HG03060 (cell line): ENCODE data around the gene GRIN2A.

Source experiments
- ATAC-seq: cut with Tn5 transposase; IDR thresholded peaks from one replicate; pipeline ENCODE4 v1.9.1; 2021; ENCODE audit warnings: low read depth, moderate number of reproducible peaks; ENCODE audit not compliant: unreplicated experiment

The GRIN2A gene

DNA sequence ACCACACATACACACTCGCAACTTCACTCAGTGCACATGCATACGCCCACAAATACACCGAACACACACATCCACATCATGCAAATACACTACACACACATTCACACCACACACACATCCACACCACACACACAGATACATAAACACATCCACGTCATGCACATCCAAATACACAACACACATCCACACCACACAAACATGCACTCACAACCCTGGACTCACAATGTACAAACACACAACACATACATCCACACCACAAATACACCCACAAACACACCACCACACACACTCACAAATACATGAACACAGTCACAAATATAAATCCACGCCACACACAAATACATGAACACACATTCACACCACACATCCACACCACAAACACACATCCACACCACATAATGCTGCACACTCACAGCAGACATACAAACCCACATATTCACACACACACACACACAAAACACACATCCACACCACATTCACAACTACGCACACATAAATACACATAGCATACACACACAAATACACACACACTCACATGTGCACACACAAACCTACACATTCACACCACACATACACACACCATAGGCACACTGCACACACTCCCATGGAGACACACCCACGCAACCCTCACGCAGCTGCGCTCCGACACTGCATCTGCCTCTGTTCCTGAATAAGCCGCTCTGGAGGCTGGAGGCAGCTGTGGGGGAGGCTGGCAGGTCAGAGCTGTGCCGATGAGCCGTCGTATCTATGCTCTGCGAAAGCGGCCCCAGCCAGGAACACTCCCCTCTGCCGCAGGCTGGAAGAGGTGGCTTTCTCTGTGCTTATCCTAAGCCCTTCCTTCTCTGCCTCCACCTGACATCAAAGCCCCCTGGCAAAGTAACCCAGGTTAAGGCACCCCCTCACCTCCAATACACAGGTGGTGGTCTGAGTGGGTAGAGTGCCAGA is 141.8 kb downstream of the GRIN2A start:
- ATAC-seq = no peak

DNA sequence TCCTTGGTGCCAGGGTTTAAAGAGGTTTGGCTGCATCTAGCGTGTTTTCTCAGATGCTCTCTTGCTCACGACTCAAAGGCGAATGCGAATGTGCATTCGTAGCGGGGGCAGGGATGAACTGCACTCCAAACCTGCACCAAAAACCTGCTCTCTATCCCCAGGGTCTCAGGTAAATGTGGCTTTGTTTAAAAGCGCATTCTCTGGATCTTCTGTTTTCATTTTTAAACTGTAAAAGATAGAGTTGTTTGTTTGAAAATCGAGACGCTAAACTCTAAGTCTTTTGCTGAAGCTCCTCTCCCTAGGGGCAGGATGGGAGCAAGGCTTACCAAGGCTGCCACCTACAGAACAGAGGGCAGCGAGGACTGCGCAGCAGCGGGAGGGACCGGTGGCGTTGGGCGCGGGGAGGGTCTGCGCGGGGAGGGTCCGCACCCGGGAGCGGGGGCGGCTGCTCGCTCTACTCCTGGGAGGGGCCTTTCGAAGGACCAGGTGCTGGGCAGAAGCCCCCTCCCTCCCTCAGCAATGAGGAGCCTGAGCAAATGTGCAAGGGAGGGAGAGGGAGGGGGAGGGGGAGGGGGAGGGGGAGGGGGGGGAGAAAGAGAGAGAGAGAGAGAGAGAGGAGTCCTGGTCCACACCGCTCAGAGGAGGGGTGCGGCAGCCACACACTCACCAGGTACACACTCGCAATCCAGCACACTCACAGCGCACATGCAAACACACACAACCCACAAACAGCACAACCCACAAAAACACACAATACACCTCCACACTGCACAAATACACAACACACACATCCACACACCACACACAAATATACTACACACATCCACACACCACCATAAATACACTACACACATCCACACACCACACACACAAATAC is 142.8 kb downstream of the GRIN2A start:
- ATAC-seq = no peak

GRCh38 chr16:10037751-10038150 is 144.5 kb downstream of the GRIN2A start:
- ATAC-seq = no peak

DNA sequence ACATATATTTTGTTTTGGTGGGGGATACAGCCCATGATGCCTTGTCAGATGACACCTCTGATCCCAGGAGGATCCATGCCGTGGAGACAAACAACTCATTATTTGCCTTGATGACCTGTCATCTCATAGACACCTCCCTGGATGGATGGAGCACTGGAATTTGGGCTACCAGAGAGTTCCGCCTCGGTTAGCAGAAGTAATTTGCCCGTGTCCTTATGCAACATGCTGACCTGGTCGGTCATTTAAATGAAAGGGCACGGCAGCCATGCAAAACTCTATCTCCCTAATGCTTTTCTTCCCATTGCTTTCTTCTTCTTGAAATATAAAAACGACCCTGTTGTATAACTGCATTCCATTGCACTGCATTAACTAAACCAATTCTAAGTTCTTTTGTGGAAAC is 145.3 kb downstream of the GRIN2A start:
- ATAC-seq = no peak

GRCh38 chr16:10033556-10033955 is 148.7 kb downstream of the GRIN2A start:
- ATAC-seq = no peak

DNA sequence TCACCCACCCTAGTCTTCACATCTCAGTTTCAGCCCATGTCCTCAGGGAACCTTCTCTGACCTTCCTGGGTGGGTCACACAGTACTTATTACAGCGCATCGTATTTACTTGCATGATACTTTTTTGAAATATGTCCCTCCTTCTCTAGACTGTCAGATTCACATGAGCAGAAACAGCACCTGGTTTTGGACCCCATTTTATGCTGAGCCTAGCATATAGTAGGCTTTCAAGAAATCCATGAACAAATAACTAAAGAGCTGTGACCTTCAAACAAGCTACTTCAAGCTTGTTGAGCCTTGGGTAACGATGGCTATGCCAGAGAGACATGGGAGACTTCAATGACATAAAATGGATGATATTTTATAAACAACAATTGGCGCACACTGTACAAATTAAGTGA is 150.3 kb downstream of the GRIN2A start:
- ATAC-seq = no peak

DNA sequence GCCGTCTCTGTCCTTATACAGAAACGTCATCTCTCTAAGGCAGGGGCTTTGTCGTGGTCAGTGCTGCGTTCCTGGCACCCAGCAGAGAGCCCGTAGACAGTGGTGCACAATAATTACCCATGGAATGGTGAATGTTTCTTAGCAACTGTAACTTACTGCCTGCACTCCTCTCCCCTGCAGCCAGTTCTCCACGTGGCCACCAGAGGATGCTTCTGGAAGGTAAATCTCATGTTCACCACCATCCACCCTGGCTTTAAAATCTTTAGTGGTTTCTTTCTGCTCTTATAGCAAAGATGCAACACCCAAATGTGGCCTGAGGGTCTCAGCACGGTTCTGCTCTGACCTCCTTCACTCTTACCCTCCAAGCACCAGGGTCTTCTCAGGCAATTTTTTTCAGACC is 150.8 kb downstream of the GRIN2A start:
- no peak for ATAC-seq

- no peak for ATAC-seq
Measured at GRCh38 chr16:10028644-10029043, 153.6 kb downstream of the GRIN2A start.

- no peak for ATAC-seq
Measured at GRCh38 chr16:10027553-10027952, 154.7 kb downstream of the GRIN2A start.

DNA sequence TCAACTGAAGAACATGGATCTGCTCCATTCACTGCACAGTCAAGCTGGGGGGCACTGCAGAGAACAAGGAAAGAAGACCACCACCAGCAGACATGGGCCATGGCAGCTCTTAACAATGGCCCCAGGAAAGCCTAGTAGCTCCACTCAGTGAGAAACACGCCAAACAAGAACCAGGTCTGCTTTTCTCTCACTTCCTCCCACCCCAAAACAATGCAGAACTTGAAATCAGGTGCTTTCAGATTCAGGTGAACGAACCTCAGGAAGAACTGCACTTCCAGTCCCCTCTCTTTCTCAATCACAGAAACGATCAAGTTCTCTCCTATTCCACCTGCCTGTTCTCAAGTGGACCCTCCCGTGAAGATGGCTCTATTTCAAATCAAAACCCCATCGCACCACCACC is 155.6 kb downstream of the GRIN2A start:
- ATAC-seq = no peak

DNA sequence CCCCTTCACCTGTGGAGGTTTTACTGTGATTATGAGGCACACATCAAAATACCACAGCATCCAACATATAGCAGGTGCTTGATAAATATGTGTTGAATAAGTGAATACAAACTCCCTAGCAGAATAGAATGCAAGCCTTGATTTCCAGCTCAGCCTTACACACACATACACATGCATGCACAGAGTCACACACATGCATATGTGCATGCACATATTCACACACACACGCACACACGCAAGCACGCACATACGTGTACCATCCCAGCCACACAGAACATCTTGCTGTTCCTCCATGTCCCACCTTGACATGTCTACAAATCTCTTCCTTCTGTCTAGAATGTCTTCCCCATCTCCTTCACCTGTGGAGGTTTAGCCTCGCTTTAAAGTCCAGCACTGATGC is 160.1 kb downstream of the GRIN2A start:
- no peak for ATAC-seq

DNA sequence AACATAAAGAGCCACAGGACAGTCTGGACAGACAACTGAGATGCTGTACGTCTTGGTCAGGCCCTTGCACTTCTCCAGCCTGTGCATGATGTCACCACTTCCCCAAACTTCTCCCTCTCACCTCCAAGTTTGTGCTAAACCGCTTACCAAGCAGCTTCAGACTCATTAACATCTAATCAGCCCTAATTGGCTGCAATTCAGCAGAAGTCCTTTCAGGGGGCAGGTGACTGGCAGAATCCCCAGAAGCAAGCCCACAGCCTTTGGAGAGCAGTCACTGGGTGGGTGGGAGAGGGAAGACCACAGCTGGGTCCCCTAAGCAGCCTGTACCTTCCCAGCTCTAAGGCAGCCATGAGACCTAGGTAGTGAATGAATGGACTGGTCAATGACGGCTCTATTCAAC is 161.4 kb downstream of the GRIN2A start:
- no peak for ATAC-seq

- ATAC-seq = no peak
Measured at GRCh38 chr16:10016752-10017151, 165.5 kb downstream of the GRIN2A start.

GRCh38 chr16:10015397-10015796 is 166.8 kb downstream of the GRIN2A start:
- no peak for ATAC-seq

GRCh38 chr16:10013774-10014173 is 168.5 kb downstream of the GRIN2A start:
- no peak for ATAC-seq

GRCh38 chr16:10013364-10013763 is 168.9 kb downstream of the GRIN2A start:
- ATAC-seq = no peak

DNA sequence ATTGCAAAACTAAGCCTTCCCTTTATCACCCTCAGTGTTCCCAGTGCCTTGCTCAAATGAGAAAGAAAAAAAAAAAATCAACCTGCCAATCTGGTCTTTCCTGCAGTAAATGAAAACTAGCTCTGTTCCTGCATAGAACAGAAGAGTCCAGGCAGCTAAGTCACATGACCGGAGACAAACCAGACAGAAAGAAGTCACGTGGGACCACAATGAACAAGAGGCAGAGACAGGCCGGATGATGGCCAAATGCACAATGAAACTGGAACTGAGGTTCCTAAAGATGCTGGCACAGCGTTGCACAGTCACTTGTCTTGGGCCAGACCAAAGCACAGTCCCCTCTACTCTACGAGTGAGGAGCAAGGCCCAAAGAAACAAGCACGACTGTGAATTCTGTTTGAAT is 172.5 kb downstream of the GRIN2A start:
- no peak for ATAC-seq

GRCh38 chr16:10003486-10003885 is 178.7 kb downstream of the GRIN2A start:
- ATAC-seq = no peak

GRCh38 chr16:10001258-10001775 is 180.9 kb downstream of the GRIN2A start:
- ATAC-seq = no peak

GRCh38 chr16:9996221-9996620 is 186.0 kb downstream of the GRIN2A start:
- ATAC-seq = no peak

DNA sequence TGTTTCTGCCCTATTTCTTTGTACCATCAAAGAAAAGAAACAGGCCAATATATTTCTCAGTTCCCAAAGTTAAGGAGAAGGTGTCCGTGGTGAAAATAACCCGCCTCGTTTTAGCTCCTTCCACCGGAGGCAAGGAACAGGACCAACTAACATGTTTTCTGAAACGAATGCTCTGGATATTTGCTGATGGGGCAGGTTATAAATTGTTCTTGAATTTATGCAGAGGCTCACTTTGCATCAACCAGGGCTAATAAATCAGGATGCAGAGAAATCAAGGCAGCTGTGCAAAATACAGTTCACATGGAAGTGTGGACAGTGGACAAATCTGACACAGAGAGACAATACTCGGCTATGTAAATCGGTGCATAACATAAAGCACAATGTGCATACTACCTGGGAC is 189.8 kb downstream of the GRIN2A start:
- ATAC-seq = no peak
